HUES48 (cell line): ENCODE results near the gene RTN4.
A peak's percentile ranks its signal among the peaks of the same experiment; 100 is the strongest.

Source experiments
- H3K27ac ChIP-seq: one replicate; pipeline ENCODE4 v1.7.0; 2013; ENCODE audit warnings: low read depth, low read length, inconsistent platforms
- H3K27me3 ChIP-seq: 2 replicates; pipeline ENCODE4 v1.6.1; 2013; ENCODE audit warnings: mild to moderate bottlenecking, low read length; ENCODE audit not compliant: control insufficient read depth, insufficient read depth
- H3K36me3 ChIP-seq: 2 replicates; pipeline ENCODE4 v1.6.1; 2013; ENCODE audit warnings: low read length; ENCODE audit not compliant: control insufficient read depth, insufficient read depth
- H3K4me1 ChIP-seq: 2 replicates; pipeline ENCODE4 v1.6.1; 2013; ENCODE audit warnings: mild to moderate bottlenecking, low read length; ENCODE audit not compliant: control insufficient read depth, insufficient read depth
- H3K4me3 ChIP-seq: 2 replicates; pipeline ENCODE4 v1.5.1; 2013; ENCODE audit warnings: mild to moderate bottlenecking, low read depth, low read length
- H3K9ac ChIP-seq: 2 replicates; pipeline ENCODE4 v1.6.1; 2013; ENCODE audit warnings: mild to moderate bottlenecking, low read depth, low read length, moderate library complexity
- H3K9me3 ChIP-seq: 2 replicates; pipeline ENCODE4 v1.6.1; 2013; ENCODE audit warnings: low read length; ENCODE audit not compliant: control insufficient read depth, insufficient read depth

Gene RTN4

DNA sequence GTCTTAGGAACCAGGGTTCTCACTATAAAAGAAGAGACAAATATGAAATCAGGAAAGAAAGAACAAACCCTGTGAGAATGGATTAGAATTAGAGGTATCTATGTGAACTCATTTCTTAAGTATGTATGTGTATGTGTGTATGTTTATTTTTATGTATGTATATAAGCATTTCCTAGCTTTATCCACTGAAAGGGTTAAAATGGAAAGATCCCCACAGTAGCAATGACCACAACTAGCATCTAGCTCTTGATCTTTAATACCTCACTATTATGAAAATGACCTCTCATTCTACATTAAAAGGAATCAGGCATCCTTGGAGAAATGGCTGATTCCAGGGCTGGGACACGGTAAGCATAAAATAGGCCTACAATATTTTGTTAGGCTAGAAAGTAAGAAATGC is 31.6 kb downstream of the RTN4 start:
- Histone ChIP-seq H3K4me3 (peak overlapping the region; percentile 30; the same call in 1 of the 2 replicates), H3K9ac (peak overlapping the region; percentile 21; the same call in 1 of the 2 replicates), H3K27me3 (no peaks in the 10 kb centered on the region), H3K27ac (peak overlapping the region; percentile 84), H3K36me3 (peaks cover 5% of the 10 kb centered on the region; the same call in 1 of the 2 replicates), H3K4me1 (peaks cover 79% of the 10 kb centered on the region), H3K9me3 (no peaks in the 10 kb centered on the region)

DNA sequence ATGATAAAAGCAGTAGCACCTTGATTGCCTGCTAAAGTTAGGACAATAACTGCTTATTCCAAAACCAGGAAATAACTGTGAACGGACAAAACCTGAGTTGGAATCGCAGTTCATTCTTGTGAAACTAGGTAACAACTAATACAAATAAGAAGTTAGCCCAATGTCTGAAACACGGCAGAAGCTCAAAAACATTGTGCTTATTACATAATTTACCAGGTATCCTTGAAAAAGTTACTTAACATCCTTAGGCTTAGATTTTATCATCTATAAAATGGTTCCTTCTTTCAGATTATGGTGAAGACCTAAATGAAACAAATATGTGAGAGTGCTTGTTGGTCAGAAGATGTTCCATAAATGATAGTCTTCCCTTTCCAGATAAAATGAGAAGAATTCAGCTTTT is 32.4 kb downstream of the RTN4 start:
- Histone ChIP-seq H3K4me3 (no peak overlapping the region), H3K4me1 (peaks cover 79% of the 10 kb centered on the region), H3K27me3 (no peaks in the 10 kb centered on the region), H3K36me3 (peaks cover 5% of the 10 kb centered on the region; the same call in 1 of the 2 replicates), H3K27ac (no peak overlapping the region), H3K9ac (no peak overlapping the region), H3K9me3 (no peaks in the 10 kb centered on the region)

DNA sequence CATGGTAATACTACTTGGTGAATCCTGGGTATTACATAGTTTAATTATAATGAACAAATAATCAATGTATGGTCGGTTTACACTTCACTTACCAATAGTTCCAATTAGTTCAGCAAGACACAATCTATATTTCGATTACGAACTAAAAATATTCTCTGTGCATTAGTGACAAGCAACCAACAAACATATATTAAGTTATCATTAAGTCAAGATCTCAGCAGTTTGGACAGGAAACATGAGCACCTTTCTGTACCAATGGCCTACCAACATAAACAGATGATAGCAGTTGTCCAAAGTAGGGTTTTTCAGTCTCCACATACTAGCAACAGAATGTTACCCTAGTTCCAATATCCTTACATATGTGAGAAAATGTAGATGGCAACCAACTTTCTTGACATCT is 32.8 kb downstream of the RTN4 start:
- Histone ChIP-seq H3K36me3 (peaks cover 5% of the 10 kb centered on the region; the same call in 1 of the 2 replicates), H3K27ac (no peak overlapping the region), H3K27me3 (no peaks in the 10 kb centered on the region), H3K4me3 (no peak overlapping the region), H3K4me1 (peaks cover 80% of the 10 kb centered on the region), H3K9me3 (no peaks in the 10 kb centered on the region), H3K9ac (no peak overlapping the region)

DNA sequence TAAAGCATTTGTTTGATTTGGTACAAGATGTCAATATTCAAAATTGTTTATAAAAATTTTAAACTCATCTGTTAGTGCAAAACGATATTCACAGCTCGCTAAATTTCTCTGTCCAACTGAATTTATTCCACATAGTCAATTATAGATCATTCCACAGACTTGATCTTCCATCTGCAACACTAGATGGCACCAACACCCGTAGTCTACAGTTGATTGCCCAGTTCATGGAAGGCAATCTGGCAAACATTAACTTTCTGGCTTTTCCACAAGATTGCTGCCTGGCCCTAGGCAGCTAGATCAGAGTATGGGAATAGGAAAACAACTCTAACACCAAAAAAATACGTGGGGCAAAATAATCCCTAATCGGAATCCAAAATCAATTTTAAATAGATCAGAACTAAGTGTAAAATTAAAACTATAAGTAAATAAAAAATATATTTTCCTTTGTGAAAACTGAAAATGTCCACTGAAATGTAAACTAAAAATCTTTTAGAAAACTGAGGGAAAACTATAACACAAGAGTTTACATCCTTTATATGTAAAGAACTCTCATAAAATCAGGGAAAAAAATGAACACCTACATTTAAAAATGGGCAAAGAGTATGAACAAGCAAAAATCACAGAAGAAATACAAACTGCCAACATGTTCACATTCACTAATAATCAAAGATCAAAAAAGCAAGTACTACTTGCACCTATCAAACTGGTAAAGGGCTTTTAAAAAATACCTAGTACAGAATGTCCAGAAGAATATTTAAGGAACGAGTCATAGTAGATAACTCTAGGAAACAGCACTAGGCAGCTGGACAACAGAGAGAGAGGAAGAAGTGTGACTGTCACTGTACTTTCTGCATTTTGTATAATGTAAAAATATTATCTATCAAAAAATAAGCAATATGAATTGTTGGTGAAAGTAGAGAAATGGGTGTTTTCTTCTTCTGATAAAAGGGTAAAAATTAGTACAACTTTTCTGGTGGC is 35.0 kb downstream of the RTN4 start:
- Histone ChIP-seq H3K4me1 (peaks cover 81% of the 10 kb centered on the region), H3K36me3 (peaks cover 5% of the 10 kb centered on the region; the same call in 1 of the 2 replicates), H3K9ac (no peak overlapping the region), H3K27me3 (no peaks in the 10 kb centered on the region), H3K4me3 (no peak overlapping the region), H3K27ac (peak overlapping the region; percentile 17), H3K9me3 (no peaks in the 10 kb centered on the region)

DNA sequence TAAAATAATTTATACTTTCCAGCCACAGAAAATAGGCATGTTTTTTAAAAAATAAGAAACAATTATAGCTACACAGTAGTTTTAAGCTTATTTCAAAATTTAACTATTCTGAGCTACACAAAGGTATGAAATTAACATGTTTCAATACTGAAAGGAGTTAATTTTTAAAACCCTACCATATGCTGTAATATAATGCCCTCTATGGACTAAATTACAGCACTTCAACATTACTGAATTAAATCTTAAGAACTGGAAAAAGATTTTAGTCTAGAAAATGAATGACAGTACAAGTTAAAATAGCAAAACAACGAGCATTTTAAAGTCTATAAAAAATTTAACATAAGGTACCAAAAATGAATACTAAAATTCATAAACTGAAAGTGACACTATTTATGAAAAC is 36.3 kb downstream of the RTN4 start:
- Histone ChIP-seq H3K27ac (no peak overlapping the region), H3K4me3 (no peak overlapping the region), H3K9ac (no peak overlapping the region), H3K27me3 (no peaks in the 10 kb centered on the region), H3K4me1 (peaks cover 80% of the 10 kb centered on the region), H3K9me3 (no peaks in the 10 kb centered on the region), H3K36me3 (peaks cover 5% of the 10 kb centered on the region; the same call in 1 of the 2 replicates)

DNA sequence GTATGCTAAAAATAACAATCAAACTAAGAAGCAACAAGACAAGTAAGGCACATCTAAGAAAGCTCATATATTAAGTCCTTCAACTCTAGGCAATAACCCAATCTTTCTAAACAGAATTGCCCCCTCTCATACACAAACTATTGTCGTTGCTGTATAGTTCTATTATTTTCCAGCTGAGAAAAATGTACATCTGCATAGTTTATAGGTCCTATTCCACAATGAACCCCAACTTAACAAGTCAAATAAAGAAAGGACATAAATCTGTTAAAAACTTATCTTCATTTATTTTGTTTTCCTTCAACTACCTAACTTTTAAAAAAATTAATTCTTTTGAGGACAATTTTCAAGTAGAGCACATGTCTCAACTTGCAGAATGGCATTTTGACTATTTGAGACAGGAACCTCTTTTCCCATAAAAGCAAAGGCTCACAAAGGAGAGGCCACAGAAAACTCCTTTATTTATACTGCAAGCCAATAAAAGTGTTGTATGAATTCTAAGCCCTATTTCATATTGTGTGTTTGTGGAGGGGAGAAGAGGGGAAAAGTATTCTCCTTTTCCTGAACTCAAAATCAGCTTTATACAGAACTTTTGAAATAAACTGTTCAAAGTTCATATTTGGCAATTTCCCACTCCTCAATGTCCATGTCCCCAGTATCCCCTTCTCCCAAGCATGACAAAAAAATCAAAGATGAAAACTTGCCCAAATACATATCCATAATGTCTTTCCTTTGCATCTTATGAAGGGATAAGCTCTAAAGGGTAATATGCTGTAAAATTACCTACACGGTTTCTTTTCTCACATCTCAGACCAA is 37.4 kb downstream of the RTN4 start:
- Histone ChIP-seq H3K4me1 (peaks cover 80% of the 10 kb centered on the region), H3K27me3 (no peaks in the 10 kb centered on the region), H3K36me3 (peaks cover 2% of the 10 kb centered on the region; the same call in 1 of the 2 replicates), H3K27ac (no peak overlapping the region), H3K9ac (no peak overlapping the region), H3K9me3 (no peaks in the 10 kb centered on the region), H3K4me3 (no peak overlapping the region)

DNA sequence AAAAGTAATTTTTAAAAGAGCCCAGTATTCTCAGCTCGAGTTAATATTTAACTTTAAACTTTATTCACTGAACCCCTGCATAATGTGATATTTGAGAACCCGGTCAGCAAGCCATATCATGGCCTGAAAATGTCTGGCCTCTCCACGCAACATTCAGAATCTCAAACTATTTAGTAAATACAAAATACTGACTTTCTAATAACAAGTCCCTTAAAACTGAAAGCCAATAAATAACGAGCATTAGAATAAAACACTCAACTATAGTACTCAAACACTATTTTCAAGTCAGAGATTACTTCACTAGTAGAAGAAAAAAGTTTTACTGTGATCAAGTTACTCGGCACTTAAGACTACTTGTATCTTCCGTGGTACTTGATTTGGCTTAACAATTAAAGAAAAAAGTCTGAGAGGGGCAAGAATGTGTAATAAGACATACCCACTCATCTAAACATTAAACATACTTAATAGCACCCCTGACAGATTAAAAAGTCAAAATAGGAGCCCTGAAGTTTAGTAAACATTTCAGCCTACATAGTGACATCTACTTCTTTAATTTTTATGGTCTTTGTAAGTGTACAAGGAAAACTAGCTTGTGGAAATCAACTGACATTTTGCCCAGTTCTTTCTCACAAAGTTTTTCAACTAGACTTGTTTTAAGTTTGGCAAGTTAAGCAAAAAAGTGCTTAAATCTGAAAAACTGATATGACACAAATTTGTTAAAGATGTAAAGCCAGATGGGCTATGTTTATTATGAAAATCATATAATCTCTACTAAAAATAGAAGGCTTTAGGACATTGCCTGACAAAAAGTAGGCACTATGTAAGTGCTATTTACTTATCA is 38.2 kb downstream of the RTN4 start:
- Histone ChIP-seq H3K27me3 (no peaks in the 10 kb centered on the region), H3K4me3 (no peak overlapping the region), H3K36me3 (no peaks in the 10 kb centered on the region), H3K4me1 (peaks cover 81% of the 10 kb centered on the region), H3K9me3 (no peaks in the 10 kb centered on the region), H3K27ac (no peak overlapping the region), H3K9ac (no peak overlapping the region)

DNA sequence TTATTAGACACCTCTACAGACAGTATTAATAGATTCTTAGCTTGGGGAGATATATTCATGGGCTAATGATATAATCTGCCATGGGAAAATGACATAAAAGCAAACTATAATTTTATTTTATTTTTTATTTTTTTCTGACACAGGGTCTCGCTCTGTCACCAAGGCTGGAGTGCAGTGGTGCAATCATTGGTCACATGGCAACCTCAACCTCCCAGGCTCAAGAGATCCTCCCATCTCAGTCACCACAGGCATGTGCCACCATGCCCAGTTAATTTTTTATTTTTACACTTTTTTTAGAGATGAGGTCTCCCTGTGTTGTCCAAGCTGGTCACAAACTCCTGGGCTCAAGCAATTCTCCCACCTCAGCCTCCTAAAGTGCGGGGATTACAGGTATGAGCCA is 39.3 kb downstream of the RTN4 start:
- Histone ChIP-seq H3K9me3 (no peaks in the 10 kb centered on the region), H3K4me1 (peaks cover 92% of the 10 kb centered on the region), H3K4me3 (no peak overlapping the region), H3K27me3 (no peaks in the 10 kb centered on the region), H3K9ac (no peak overlapping the region), H3K27ac (no peak overlapping the region), H3K36me3 (no peaks in the 10 kb centered on the region)

DNA sequence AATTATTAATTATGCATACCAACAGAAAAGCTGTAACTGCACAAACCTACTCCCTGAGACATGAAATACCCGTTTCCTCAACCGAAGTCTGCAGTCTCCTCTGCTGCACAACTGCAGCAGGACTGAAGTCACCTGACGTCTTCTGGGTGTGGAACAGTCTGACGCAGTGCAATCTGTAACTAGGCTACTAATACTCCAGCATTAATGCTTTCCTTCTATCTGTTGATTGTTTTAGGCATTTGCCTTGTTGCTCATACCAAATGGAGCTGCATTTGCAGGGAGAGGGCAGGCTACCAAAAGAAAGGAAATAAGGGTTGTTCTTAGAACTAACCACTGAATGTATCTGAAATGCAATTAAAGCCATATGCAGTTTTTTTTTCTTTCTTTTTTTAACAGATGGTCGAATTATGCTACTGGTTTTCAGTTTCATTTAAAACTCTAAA is 40.1 kb downstream of the RTN4 start:
- H3K9ac ChIP-seq = no peak overlapping the region
- no peak overlapping the region for H3K4me3 ChIP-seq
- H3K27ac ChIP-seq = no peak overlapping the region
- no peaks in the 10 kb centered on the region for H3K9me3 ChIP-seq
- peaks cover 84% of the 10 kb centered on the region for H3K4me1 ChIP-seq
- no peaks in the 10 kb centered on the region for H3K27me3 ChIP-seq
- H3K36me3 ChIP-seq = no peaks in the 10 kb centered on the region

DNA sequence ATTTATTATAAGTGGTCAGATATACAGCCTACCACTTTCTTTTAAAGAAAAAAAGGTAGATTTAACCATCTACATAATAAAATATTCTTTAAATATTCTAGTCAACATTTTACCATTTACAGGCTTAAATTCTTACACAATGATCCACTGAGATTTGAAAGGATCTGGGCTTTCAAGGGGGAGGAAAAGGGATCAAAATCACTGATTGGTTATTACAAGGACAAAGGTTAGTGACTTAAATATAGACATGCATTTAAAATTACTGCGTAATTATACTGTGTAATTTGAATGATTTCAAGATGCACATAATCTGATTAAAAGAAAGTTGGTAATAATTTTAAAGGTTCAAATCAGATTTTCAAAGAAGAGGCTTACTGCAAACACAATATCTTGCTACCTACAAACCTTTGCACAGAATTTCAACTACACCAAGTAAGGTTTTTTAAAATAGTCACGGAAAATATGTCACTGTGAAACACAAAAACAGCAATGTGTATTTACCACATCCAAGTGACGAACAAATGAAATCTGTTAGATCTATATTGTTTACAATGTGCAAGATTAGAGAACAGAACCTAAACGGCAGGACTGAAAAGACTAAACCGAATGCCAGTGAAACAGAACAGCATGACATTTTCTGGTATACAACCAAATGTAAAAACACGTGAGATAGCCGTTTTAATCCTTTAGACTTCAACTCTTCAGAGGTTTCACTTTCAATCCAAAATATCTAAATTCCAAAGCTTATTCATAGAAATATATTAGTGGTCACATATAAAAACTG is 40.8 kb downstream of the RTN4 start:
- Histone ChIP-seq H3K9me3 (no peaks in the 10 kb centered on the region), H3K27ac (no peak overlapping the region), H3K4me3 (no peak overlapping the region), H3K9ac (no peak overlapping the region), H3K4me1 (peaks cover 87% of the 10 kb centered on the region), H3K36me3 (no peaks in the 10 kb centered on the region), H3K27me3 (no peaks in the 10 kb centered on the region)
